HG02759 (cell line): Measurements from ENCODE around the gene RIF1.

Source experiments
- ATAC-seq: cut with Tn5 transposase; IDR thresholded peaks from one replicate; pipeline ENCODE4 v1.9.1; 2021; ENCODE audit warnings: mild to moderate bottlenecking, moderate library complexity; ENCODE audit not compliant: unreplicated experiment

RIF1 gene

GRCh38 chr2:151518802-151519201 is 109.1 kb downstream of the RIF1 start:
- ATAC-seq, result no peak

DNA sequence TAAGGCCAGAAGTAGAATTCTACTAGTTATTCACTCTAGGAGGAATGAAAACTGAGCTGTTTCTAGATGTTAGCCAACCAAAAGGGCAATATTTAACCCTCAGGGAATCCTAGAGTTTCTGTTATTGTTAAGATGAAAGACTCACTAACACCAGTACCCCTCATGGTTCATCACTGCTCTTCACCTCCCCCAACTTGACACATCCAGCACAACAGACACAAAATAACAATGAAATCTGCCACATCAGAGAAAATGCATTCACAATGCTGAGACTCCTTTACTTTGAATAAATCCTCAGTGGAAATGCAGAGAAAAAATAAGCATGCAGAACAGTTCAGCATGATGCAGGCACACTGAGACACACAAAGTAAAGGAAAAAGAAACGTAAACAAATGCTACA is 111.3 kb downstream of the RIF1 start:
- no peak for ATAC-seq

DNA sequence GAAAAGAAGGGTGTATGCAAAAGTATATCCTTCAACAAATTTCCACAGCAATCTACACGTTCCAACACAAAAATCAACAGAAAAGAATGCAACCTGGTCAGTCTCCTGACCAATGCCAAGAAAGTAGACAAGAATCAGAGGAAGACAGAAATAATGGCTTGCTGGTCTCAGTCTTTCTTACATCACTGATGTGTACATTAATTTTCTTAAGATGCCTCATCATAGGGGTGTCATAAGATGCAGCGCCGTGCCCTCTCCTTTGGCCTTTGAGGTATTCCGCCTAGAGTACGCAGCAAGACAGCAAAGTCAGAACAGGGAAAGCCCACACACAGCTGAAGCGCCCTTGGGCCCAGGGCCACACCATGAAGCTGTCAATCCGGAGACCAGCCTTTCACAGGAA is 112.9 kb downstream of the RIF1 start:
- ATAC-seq, result no peak

DNA sequence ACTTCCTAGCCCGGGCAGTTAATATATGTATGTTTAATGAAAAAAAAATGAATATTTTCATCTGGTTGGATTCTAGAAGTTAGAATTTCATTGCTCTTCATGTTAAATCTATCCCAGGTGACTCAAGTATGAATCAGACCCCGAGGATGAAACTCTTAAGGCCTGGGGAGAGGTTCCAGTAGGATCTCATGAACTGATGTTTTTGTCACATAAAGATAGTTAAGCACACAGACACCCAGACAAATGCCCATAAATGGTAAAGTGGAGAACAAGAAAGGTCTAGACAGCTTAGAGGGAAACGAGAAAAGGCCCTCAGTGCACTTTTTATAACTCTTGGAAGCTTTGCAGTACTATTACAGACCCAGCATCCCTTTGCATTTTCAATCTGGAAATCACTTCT is 114.1 kb downstream of the RIF1 start:
- no peak for ATAC-seq

- ATAC-seq, result no peak
Measured at GRCh38 chr2:151525821-151526373, 116.2 kb downstream of the RIF1 start.

- no peak for ATAC-seq
Measured at GRCh38 chr2:151526572-151527090, 116.9 kb downstream of the RIF1 start.
